Muscle of leg (tissue), 11 donors: ENCODE measurements around the gene DLG2. TPM values are rescaled to one million over a fixed set of nuclear protein-coding genes. Genes with fewer than 3 reads are reported as not detected.

ENCODE experiments used
- DNase-seq: peaks from one replicate; pipeline ENCODE4 v3.0.0; 2013
- H3K27ac ChIP-seq: one replicate; pipeline ENCODE4 v1.5.1; 2013; ENCODE audit warnings: mild to moderate bottlenecking, low read length, control low read depth
- H3K27me3 ChIP-seq: one replicate; pipeline ENCODE4 v1.6.1; 2013; ENCODE audit warnings: low read length; ENCODE audit not compliant: control insufficient read depth, insufficient read depth
- H3K36me3 ChIP-seq: one replicate; pipeline ENCODE4 v1.6.1; 2013; ENCODE audit warnings: low read length; ENCODE audit not compliant: control insufficient read depth, insufficient read depth
- H3K4me1 ChIP-seq: one replicate; pipeline ENCODE4 v1.6.1; 2013; ENCODE audit warnings: low read length; ENCODE audit not compliant: control insufficient read depth, insufficient read depth
- H3K4me3 ChIP-seq: one replicate; pipeline ENCODE4 v1.5.1; 2013; ENCODE audit warnings: low read length, control low read depth
- H3K9me3 ChIP-seq: replicated peaks from 2 replicates; pipeline ENCODE4 v1.6.1; 2013; ENCODE audit warnings: low read depth, low read length; ENCODE audit not compliant: control insufficient read depth
- WGBS: methylation state at CpG from one replicate; pipeline ENCODE4 v1.1.5; 2013; ENCODE audit warnings: missing lambda C conversion rate; ENCODE audit not compliant: insufficient coverage; 5-methylcytosine and 5-hydroxymethylcytosine counted together
- polyA plus RNA-seq, 8 donors: library from polyadenylated mRNA; unstranded; fragments of 120-200 nt; gene quantifications; one replicate each; pipeline versions ENCODE4 v1.2.1 to v1.2.3, GENCODE V29; 2013; ENCODE audit warnings: inconsistent platforms in 1 of 8, low replicate concordance in 1 of 8; ENCODE audit not compliant: insufficient read length in 8 of 8, insufficient read depth in 1 of 8
- total RNA-seq: library from RNA; stranded (reverse); fragments of 120-200 nt; gene quantifications from one replicate; pipeline ENCODE4 v1.2.4, GENCODE V29; 2013

The DLG2 gene
- total and polyA plus RNA-seq, 9 donors, result 6.4 to 19.3 (median 11.0) TPM

DNA sequence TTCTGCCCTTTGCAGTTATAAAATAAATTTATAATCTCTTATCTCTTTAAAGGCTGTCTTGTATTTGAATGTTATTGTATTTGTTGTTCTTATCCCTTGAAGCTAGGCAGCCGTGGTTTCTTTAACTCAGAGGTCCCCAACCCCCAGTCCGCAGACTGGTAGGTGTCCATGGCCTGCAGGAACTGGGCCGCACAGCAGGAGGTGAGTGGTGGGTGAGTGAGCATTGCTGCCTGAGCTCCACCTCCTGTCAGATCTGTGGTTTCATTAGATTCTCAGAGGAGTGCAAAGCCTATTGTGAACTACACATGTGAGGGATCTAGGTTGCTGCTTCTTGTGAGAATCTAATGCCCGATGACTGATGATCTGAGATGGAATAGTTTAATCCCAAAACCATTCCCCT, 1961.0 kb downstream of the DLG2 start:
- Histone ChIP-seq H3K9me3 (no peaks in the 10 kb centered on the region), H3K36me3 (no peaks in the 10 kb centered on the region), H3K27ac (no peak overlapping the region), H3K4me1 (no peaks in the 10 kb centered on the region), H3K4me3 (no peak overlapping the region), H3K27me3 (no peaks in the 10 kb centered on the region)
- no peak for DNase-seq
- WGBS, result 90% methylated on average over 2 of the region's 4 CpGs

DNA sequence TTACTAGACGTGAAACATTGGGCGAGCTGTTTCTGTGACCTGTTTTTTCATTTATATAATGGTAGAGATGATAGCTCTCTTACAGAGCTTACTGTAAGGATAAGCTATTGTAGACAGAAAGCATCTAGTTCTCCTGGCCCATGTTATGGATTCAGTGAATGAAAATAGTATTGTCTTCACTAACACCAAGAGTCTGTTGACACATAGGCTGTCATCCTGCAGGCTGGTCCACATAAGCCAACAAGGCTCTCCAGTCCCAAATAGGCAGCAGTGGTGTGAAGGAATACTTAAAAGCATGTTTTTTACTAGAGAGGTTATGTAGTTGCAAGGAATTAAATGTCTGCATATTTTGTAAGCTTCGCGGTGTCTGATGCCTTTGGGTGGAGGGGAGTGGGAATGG, 1963.2 kb downstream of the DLG2 start:
- no peaks in the 10 kb centered on the region for H3K4me1 ChIP-seq
- H3K4me3 ChIP-seq, result no peak overlapping the region
- H3K27ac ChIP-seq, result no peak overlapping the region
- no peaks in the 10 kb centered on the region for H3K9me3 ChIP-seq
- DNase-seq, result no peak
- no peaks in the 10 kb centered on the region for H3K36me3 ChIP-seq
- 100% methylated on average over 2 of the region's 4 CpGs for WGBS
- H3K27me3 ChIP-seq, result no peaks in the 10 kb centered on the region

DNA sequence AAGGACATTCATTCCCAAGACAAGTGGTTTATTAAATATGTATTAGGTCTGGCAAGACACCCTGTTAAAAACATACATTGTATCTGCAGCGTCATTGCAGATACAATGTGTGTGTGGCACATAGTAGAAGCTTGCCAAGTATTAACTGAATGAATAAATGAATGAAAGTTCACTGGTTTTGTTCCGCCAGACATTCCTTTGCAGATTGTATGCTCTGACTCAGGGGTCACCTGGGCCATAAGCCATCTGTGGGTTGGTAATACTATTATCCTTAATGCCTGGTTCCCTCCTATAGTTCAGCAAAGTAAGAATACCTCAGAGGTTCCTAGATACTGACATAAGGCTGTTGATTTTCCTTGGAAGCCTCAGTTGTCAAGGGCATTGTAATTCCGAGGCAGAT, 1963.7 kb downstream of the DLG2 start:
- no peak overlapping the region for H3K4me3 ChIP-seq
- no peaks in the 10 kb centered on the region for H3K36me3 ChIP-seq
- no peak for DNase-seq
- no peaks in the 10 kb centered on the region for H3K4me1 ChIP-seq
- H3K27ac ChIP-seq, result no peak overlapping the region
- H3K27me3 ChIP-seq, result no peaks in the 10 kb centered on the region
- WGBS, result no CpG with 5 or more reads among the region's 3 CpGs
- no peaks in the 10 kb centered on the region for H3K9me3 ChIP-seq

DNA sequence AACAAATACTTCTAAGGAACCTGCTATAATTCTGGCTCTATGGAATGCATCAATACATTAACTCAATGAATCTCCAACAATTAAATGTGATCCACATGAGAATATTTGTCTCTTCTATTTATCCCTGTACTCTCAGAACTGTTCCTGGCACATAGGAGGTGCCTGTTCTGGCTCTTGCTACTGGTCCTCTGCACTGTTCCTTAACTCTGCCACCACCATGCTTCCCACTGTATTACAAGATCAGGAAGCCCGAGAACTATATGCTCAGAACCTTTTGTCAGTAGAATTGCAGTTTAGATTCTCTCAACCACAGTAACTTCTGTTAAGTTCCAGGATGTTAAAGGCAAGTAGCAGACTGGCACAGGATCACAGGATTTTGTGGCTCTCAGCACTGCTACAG, 1964.7 kb downstream of the DLG2 start:
- no peaks in the 10 kb centered on the region for H3K4me1 ChIP-seq
- H3K27me3 ChIP-seq, result no peaks in the 10 kb centered on the region
- no peaks in the 10 kb centered on the region for H3K9me3 ChIP-seq
- H3K4me3 ChIP-seq, result no peak overlapping the region
- no CpG with 5 or more reads among the region's 1 CpG for WGBS
- DNase-seq, result no peak
- no peak overlapping the region for H3K27ac ChIP-seq
- H3K36me3 ChIP-seq, result no peaks in the 10 kb centered on the region

DNA sequence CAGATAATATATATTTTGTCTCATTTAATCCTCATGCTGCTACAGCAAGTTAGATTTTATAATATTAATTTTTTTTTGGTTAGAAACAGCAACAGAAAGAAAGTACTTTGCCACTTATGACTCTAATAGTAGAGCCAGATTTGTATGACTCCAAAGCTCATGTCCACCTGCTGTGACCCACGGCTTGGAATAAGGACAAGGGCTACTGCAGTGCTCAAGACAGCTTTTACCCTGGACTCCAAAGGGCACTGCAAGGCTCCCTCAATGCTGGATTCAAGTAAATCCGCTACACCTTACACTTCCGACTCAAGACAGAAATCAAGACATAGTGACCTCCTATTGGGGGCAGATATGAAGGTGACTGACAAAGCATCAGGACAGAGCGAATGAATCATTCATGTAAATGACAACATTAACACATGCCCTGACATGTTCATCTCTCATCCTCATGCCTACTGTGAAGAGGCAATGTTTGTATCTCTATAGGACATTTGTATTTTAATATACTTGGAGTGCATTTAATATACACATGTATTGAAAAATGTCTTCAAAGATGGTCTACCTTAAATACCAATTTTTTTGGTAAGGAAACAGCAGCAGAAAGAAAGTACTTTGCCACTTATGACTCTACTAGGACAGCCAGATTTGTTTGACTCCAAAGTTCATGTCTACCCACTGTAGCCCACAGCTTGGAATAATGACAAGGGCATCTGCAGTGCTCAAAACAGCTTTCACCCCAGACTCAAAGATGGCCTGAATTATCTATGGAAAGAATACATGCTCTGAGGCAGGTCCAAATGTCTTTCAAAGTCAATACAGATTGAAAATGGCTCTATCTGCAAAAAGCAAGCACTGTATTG, 1965.4 kb downstream of the DLG2 start:
- WGBS, result 100% methylated on average over 1 of the region's 4 CpGs
- no peak for DNase-seq
- Histone ChIP-seq H3K4me1 (no peaks in the 10 kb centered on the region), H3K27ac (no peak overlapping the region), H3K36me3 (no peaks in the 10 kb centered on the region), H3K9me3 (no peaks in the 10 kb centered on the region), H3K27me3 (no peaks in the 10 kb centered on the region), H3K4me3 (no peak overlapping the region)

DNA sequence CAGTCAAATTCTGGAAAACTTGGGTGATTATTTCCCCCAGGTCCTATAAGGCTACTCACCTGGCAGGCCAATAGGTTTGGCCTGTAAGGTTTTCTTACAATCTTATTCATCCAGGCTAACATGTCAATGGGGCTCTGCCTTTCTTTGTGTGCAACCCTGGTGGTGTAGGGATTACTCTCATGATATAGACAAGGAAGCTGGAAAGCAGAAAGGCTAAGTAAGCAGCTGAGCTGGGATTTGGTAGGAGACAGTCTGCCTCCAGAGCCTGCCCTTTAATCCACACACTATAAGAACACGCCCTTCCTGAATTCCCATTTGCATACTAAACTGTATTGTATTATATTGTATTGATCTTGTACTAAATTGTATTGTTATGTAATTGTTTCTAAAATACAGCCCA, 1967.7 kb downstream of the DLG2 start:
- Histone ChIP-seq H3K4me3 (no peak overlapping the region), H3K4me1 (no peaks in the 10 kb centered on the region), H3K9me3 (no peaks in the 10 kb centered on the region), H3K27me3 (no peaks in the 10 kb centered on the region), H3K27ac (no peak overlapping the region), H3K36me3 (no peaks in the 10 kb centered on the region)
- WGBS, result no CpG with 5 or more reads among the region's 1 CpG
- DNase-seq, result no peak

DNA sequence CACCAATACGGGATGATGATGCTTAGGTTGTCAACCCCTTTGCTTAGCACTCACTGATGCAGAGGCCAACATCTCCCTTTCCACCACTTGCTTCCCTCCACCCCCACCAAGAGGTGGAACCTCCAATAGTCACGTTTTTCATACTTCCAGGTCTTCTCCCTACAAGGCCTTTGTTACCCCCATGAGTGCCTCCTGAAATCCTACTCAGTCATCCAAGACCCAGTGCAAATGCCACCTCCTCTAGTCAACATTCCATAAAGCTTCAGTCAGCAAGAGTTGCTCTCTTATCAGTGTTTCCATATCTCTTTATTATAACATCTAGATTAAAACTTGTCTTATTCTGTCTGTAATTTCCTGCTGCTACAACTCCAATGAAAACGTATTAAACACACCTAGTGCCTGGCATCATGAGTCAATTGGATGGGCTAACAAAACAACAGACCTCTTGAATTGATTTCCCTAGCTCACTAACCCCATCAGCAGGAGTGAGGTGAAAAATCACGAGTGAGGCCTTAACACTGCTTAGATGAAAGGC, 1970.3 kb downstream of the DLG2 start:
- Histone ChIP-seq H3K4me3 (no peak overlapping the region), H3K27me3 (no peaks in the 10 kb centered on the region), H3K27ac (no peak overlapping the region), H3K36me3 (no peaks in the 10 kb centered on the region), H3K4me1 (no peaks in the 10 kb centered on the region), H3K9me3 (no peaks in the 10 kb centered on the region)
- WGBS, result 77% methylated on average over 2 of the region's 4 CpGs
- DNase-seq, result no peak

DNA sequence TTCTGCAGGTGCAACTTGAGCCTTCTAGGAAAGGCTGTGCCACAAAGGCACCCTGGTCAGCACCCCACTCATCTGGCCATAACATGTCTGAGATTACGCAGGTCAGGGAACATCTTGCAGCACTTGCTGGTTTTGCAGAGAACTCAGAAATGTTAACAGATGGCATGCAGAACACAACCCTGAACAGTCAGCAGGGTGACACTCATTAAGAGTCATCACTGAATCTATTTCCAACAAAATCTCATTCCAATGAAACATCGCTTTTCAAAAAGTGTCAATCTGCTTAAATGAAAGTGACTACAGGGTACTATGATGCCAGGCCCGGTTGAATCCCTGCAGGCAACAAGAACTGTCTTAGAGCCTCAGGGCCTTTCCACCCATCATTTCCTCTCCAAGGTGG, 1971.2 kb downstream of the DLG2 start:
- no peak for DNase-seq
- Histone ChIP-seq H3K9me3 (no peaks in the 10 kb centered on the region), H3K36me3 (no peaks in the 10 kb centered on the region), H3K4me3 (no peak overlapping the region), H3K4me1 (no peaks in the 10 kb centered on the region), H3K27ac (no peak overlapping the region), H3K27me3 (no peaks in the 10 kb centered on the region)
- WGBS, result 93% methylated on average over 2 of the region's 3 CpGs

DNA sequence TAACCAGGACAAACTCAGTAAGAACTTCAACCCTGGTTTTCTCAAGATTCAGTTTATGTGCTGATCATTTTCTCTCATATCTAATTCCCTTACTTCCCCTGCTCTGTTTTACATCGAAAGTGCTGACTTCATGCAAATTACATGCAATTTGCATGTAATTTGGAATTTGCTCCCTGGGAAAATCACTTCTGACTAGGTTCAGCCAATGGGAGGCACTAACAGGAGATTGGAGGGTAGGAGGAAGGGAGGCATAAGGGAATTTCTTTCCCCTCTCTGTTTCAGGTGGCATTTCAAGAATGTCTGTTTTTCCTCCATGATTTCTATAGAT, 1977.7 kb downstream of the DLG2 start:
- Histone ChIP-seq H3K27ac (no peak overlapping the region), H3K27me3 (no peaks in the 10 kb centered on the region), H3K4me3 (no peak overlapping the region), H3K36me3 (no peaks in the 10 kb centered on the region), H3K4me1 (no peaks in the 10 kb centered on the region), H3K9me3 (no peaks in the 10 kb centered on the region)
- no peak for DNase-seq
- no CpG with 5 or more reads among the region's 1 CpG for WGBS

DNA sequence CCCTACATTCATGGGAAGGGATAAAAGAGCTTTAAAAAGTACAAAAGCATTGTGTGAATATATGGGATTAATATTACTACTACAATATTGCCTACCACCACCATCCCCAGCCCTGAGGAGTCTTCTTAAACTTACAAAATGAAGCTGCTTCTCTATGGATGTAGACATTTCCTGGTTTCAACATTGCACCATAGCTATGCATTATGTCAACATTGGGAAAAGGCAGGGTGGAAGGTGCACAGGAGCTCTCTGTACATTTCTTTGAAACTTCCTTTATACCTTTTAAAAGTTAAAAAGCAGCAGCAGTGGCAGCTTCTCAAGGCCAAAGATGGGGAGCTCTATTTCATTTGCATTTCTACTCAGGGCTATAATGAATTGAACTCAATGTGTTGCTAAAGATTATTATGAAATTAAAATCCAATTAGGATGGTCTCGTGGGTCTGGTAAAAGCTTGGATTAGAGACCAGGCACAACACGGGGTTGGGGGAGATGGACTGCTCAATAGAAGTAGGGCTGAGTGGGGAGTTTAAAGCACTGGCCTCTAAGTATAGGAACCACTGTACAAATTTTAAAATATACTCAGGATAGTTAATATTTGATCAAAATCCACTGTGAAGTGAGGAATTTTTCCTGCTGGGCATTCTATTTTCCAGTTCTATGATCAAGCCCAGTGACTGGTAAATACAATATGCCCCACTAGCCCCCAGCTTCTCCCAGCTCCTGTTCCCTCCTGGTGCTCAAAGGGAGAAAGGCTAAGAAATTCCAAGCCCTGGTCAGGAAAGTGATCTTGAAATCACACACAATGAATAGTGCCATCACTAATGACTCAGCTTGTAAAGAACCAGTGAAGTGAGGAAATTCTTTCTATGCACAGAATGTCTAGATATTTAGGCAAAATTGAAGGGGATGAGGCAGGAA, 1978.3 kb downstream of the DLG2 start:
- no peaks in the 10 kb centered on the region for H3K36me3 ChIP-seq
- H3K27ac ChIP-seq, result no peak overlapping the region
- H3K9me3 ChIP-seq, result no peaks in the 10 kb centered on the region
- DNase-seq, result no peak
- WGBS, result no CpG with 5 or more reads among the region's 2 CpGs
- H3K27me3 ChIP-seq, result no peaks in the 10 kb centered on the region
- H3K4me3 ChIP-seq, result no peak overlapping the region
- H3K4me1 ChIP-seq, result no peaks in the 10 kb centered on the region
